ENCODE data around the gene PYCARD.
A peak's percentile ranks its signal among the peaks of the same experiment; 100 is the strongest.
"Not testable (repeated sequence)": the region's sequence is repeated elsewhere in the genome, so short reads cannot be mapped to it uniquely, and the experiment has no call there.

Gene PYCARD

GRCh38 chr16:31206776-31207175 is 4.2 kb upstream of the PYCARD start:
- ChIA-PET POLR2A (ENCODE audit: low non-redundant PET) (no interaction called here), CTCF (interaction anchor here (0.6 to 1.0 kb wide), 2 partner anchors 110 to 221 kb away, joined by 3 read pairs; no protein-coding TSS in a partner anchor)
- TF ChIP-seq CTCF (conservative IDR thresholded peaks at IDR 0.05; ENCODE audit: low read depth): no peak
- H3K27ac ChIP-seq: no peak overlapping the region
- DNase-seq (ENCODE audit: low spot score): no peak

- ChIA-PET POLR2A (ENCODE audit: low non-redundant PET) (no interaction called here), CTCF (no interaction called here)
- H3K27ac ChIP-seq: no peak overlapping the region
- DNase-seq (ENCODE audit: low spot score): no peak
- TF ChIP-seq CTCF (conservative IDR thresholded peaks at IDR 0.05; ENCODE audit: low read depth): no peak
These were observed 2.5 kb upstream of the PYCARD start for GRCh38 chr16:31204871-31205666.

GRCh38 chr16:31201582-31202413 is 762 bp downstream of the PYCARD start:
- ChIA-PET CTCF (interaction anchor here (0.8 to 1.4 kb wide), 2 partner anchors 181 to 258 kb away, joined by 3 to 4 read pairs; no protein-coding TSS in a partner anchor), POLR2A (ENCODE audit: low non-redundant PET) (interaction anchor here (0.5 to 0.9 kb wide), 2 partner anchors 15 to 22 kb away, joined by 3 read pairs; partner anchors contain the start of gene FUS)
- peak overlapping the region; percentile 89 for H3K27ac ChIP-seq

GRCh38 chr16:31200821-31201568 is 1.6 kb downstream of the PYCARD start:
- ChIA-PET CTCF (interaction anchor here (0.8 to 1.4 kb wide), 2 partner anchors 181 to 259 kb away, joined by 3 to 4 read pairs; no protein-coding TSS in a partner anchor), POLR2A (ENCODE audit: low non-redundant PET) (no interaction called here)
- no peak for TF ChIP-seq CTCF (conservative IDR thresholded peaks at IDR 0.05; ENCODE audit: low read depth)
- H3K27ac ChIP-seq: peak overlapping the region; percentile 89
- DNase-seq (ENCODE audit: low spot score): peak; percentile 42

More at GRCh38 chr16:31201582-31202413, 762 bp downstream of the PYCARD start:
- TF ChIP-seq CTCF (conservative IDR thresholded peaks at IDR 0.05; ENCODE audit: low read depth): no peak
- DNase-seq (ENCODE audit: low spot score): peak; percentile 45

- CTCF ChIA-PET; POLR2A ChIA-PET (ENCODE audit: low non-redundant PET): not testable (repeated sequence)
These were observed 2.4 kb downstream of the PYCARD start for GRCh38 chr16:31200111-31200510.

GRCh38 chr16:31199430-31200041 is 3.0 kb downstream of the PYCARD start:
- ChIA-PET POLR2A (ENCODE audit: low non-redundant PET) (no interaction called here), CTCF (no interaction called here)
- DNase-seq (ENCODE audit: low spot score): no peak
- H3K27ac ChIP-seq: peak overlapping the region; percentile 89
- no peak for TF ChIP-seq CTCF (conservative IDR thresholded peaks at IDR 0.05; ENCODE audit: low read depth)

More at GRCh38 chr16:31200111-31200510, 2.4 kb downstream of the PYCARD start:
- DNase-seq (ENCODE audit: low spot score): not testable (repeated sequence)
- H3K27ac ChIP-seq: peak overlapping the region; percentile 89

All from RWPE1 (cell line).